SK-N-SH (cell line): ENCODE results near the gene GPANK1. TPM values are rescaled to one million over a fixed set of nuclear protein-coding genes. Genes with fewer than 3 reads are reported as not detected.

ENCODE experiments used
- CTCF ChIA-PET: fragments of 300-600, 350-600 bp; formaldehyde crosslinking; extraction: SDS; loops from one replicate; lab custom pipeline; 2021; lab: Yijun Ruan, JAX
- POLR2A ChIA-PET: fragments of 350-600 bp; sonication (Branson Sonifier 250); formaldehyde crosslinking; extraction: SDS; loops from one replicate; lab custom pipeline; 2020; ENCODE audit warnings: antibody characterized with exemption, inconsistent platforms; lab: Yijun Ruan, JAX
- DNase-seq: peaks from one replicate; pipeline ENCODE4 v3.0.0; 2012
- H2AFZ ChIP-seq: fragments of 200-600 bp; sonication (generic); 2 replicates; pipeline ENCODE4 v1.8.1; 2016; ENCODE audit warnings: antibody characterized with exemption, mild to moderate bottlenecking, low read depth
- H3F3A ChIP-seq: fragments of 200-600 bp; sonication (generic); replicated peaks from 2 replicates; pipeline ENCODE3; 2016; ENCODE audit warnings: antibody characterized with exemption, mild to moderate bottlenecking; ENCODE audit not compliant: insufficient read depth
- H3K27ac ChIP-seq, 2 experiments: fragments of 200-500 bp in 1 of 2; fragments of 200-600 bp in 1 of 2; sonication (Bioruptor generic) in 1 of 2; sonication (generic), shearing (Covaris generic) in 1 of 2; 2 replicates each; pipeline versions ENCODE4 v1.5.1 to v1.6.1; 2014 to 2016; ENCODE audit warnings: low read depth in 2 of 2, inconsistent platforms in 1 of 2, low read length in 1 of 2, mild to moderate bottlenecking in 1 of 2, mixed read lengths in 1 of 2
- H3K27me3 ChIP-seq: fragments of 200-600 bp; sonication (generic), shearing (Covaris generic); 2 replicates; pipeline ENCODE4 v1.6.1; 2016; ENCODE audit warnings: mixed run types; ENCODE audit not compliant: insufficient read depth
- H3K36me3 ChIP-seq, 2 experiments: fragments of 200-500 bp in 1 of 2; fragments of 200-600 bp in 1 of 2; sonication (Bioruptor generic) in 1 of 2; sonication (generic) in 1 of 2; replicated peaks in 1 of 2; 2 replicates each; pipeline versions ENCODE3 to v1.5.1; 2014 to 2016; ENCODE audit warnings: low read length in 1 of 2, mild to moderate bottlenecking in 1 of 2; ENCODE audit not compliant: insufficient read depth in 2 of 2, control insufficient read depth in 1 of 2
- H3K4me1 ChIP-seq, 2 experiments: fragments of 200-500 bp in 1 of 2; fragments of 200-600 bp in 1 of 2; sonication (Bioruptor generic) in 1 of 2; sonication (generic), shearing (Covaris generic) in 1 of 2; 2 replicates each; pipeline versions ENCODE4 v1.5.1 to v1.6.1; 2014 to 2016; ENCODE audit warnings: low read depth in 1 of 2, low read length in 1 of 2, mixed run types in 1 of 2; ENCODE audit not compliant: insufficient read depth in 2 of 2, control insufficient read depth in 1 of 2
- H3K4me2 ChIP-seq: fragments of 200-600 bp; sonication (generic), shearing (Covaris generic); 2 replicates; pipeline ENCODE4 v1.6.1; 2017; ENCODE audit warnings: mixed run types
- H3K4me3 ChIP-seq, 2 experiments: fragments of 200-500 bp in 1 of 2; fragments of 200-600 bp in 1 of 2; sonication (Bioruptor generic) in 1 of 2; sonication (generic), shearing (Covaris generic) in 1 of 2; 2 replicates each; pipeline versions ENCODE4 v1.5.1 to v1.8.1; 2014 to 2016; ENCODE audit warnings: low read depth in 2 of 2, inconsistent platforms in 1 of 2, low read length in 1 of 2, mild to moderate bottlenecking in 1 of 2, mixed read lengths in 1 of 2, moderate library complexity in 1 of 2
- H3K79me2 ChIP-seq: fragments of 200-600 bp; sonication (generic); 2 replicates; pipeline ENCODE4 v1.8.1; 2017; ENCODE audit warnings: mild to moderate bottlenecking; ENCODE audit not compliant: insufficient read depth
- H3K9ac ChIP-seq: fragments of 200-600 bp; sonication (generic); 2 replicates; pipeline ENCODE4 v1.6.1; 2017; ENCODE audit warnings: mixed run types
- H3K9me2 ChIP-seq: fragments of 200-600 bp; sonication (generic); 2 replicates; pipeline ENCODE4 v1.6.1; 2017; ENCODE audit warnings: mixed run types
- H3K9me3 ChIP-seq: fragments of 200-600 bp; sonication (generic); 2 replicates; pipeline ENCODE4 v1.6.1; 2017; ENCODE audit warnings: mixed run types, mild to moderate bottlenecking, moderate library complexity
- H4K20me1 ChIP-seq: fragments of 200-600 bp; sonication (generic); 2 replicates; pipeline ENCODE4 v1.6.1; 2017; ENCODE audit warnings: mild to moderate bottlenecking, mixed run types; ENCODE audit not compliant: insufficient read depth
- ELF1 ChIP-seq: IDR thresholded peaks from 2 replicates; pipeline ENCODE4 v1.4.0; 2012
- EP300 ChIP-seq, 2 experiments: IDR thresholded peaks; 2 replicates each; pipeline versions ENCODE4 v1.4.0 to v1.6.1; 2012; ENCODE audit warnings: borderline replicate concordance in 1 of 2, low read depth in 1 of 2, low read length in 1 of 2
- EZH2phosphoT487 ChIP-seq: fragments of 200-600 bp; sonication (generic); IDR thresholded peaks from 2 replicates; pipeline ENCODE4 v1.6.1; 2017; ENCODE audit warnings: low read depth, mixed run types, mild to moderate bottlenecking, antibody characterized with exemption, moderate library complexity, borderline replicate concordance
- FOXM1 ChIP-seq: IDR thresholded peaks from 2 replicates; pipeline ENCODE4 v1.4.0; 2012; ENCODE audit warnings: low read depth, mild to moderate bottlenecking
- GABPA ChIP-seq: IDR thresholded peaks from 2 replicates; pipeline ENCODE4 v1.4.0; 2012; ENCODE audit warnings: low read depth, mild to moderate bottlenecking
- IRF3 ChIP-seq: fragments of 150-350 bp; IDR thresholded peaks from 2 replicates; pipeline ENCODE4 v1.6.1; 2016; ENCODE audit warnings: mild to moderate bottlenecking, low read depth, low read length
- MAX ChIP-seq: IDR thresholded peaks from 2 replicates; pipeline ENCODE4 v1.4.0; 2012; ENCODE audit warnings: low read depth
- MXI1 ChIP-seq: IDR thresholded peaks from 2 replicates; pipeline ENCODE4 v1.6.1; 2012; ENCODE audit warnings: mild to moderate bottlenecking, low read depth, low read length, improper control_type of control experiment
- NRF1 ChIP-seq: IDR thresholded peaks from 2 replicates; pipeline ENCODE4 v1.6.1; 2012; ENCODE audit warnings: low read depth, mild to moderate bottlenecking, low read length
- TAF1 ChIP-seq: IDR thresholded peaks from 2 replicates; pipeline ENCODE4 v1.6.1; 2012; ENCODE audit warnings: low read depth, mild to moderate bottlenecking, low read length, moderate library complexity, borderline replicate concordance
- TCF12 ChIP-seq: IDR thresholded peaks from 2 replicates; pipeline ENCODE4 v1.4.0; 2012
- YY1 ChIP-seq: IDR thresholded peaks from 2 replicates; pipeline ENCODE4 v1.4.0; 2012; ENCODE audit warnings: low read depth, mild to moderate bottlenecking
- WGBS: methylation state at CpG from one replicate; pipeline ENCODE4 v1.1.6; 2017; ENCODE audit warnings: low lambda C conversion rate; 5-methylcytosine and 5-hydroxymethylcytosine counted together
- polyA plus RNA-seq, 3 experiments: library from polyadenylated mRNA; depleted of rRNA; stranded (reverse); fragments of >200 nt; gene quantifications; 2 replicates each; pipeline ENCODE4 v1.2.3, GENCODE V29; 2012
- TF ChIP-seq, protein P1 (sequence below): IDR thresholded peaks from 2 replicates; pipeline ENCODE4 v1.6.1; 2012; ENCODE audit warnings: mild to moderate bottlenecking, low read depth, low read length, moderate library complexity
- TF ChIP-seq, protein P2 (sequence below): fragments of 150-350 bp; IDR thresholded peaks from 2 replicates; pipeline ENCODE4 v1.6.1; 2017; ENCODE audit warnings: antibody characterized with exemption, low read length, low read depth, borderline replicate concordance
- TF ChIP-seq, protein P3 (sequence below): IDR thresholded peaks from 2 replicates; pipeline ENCODE4 v1.4.0; 2012; ENCODE audit warnings: low read depth, borderline replicate concordance

Gene GPANK1
- polyA plus RNA-seq, 1 of the 3 experiments (the other 2 are of a cell fraction) = 19.1 TPM

DNA sequence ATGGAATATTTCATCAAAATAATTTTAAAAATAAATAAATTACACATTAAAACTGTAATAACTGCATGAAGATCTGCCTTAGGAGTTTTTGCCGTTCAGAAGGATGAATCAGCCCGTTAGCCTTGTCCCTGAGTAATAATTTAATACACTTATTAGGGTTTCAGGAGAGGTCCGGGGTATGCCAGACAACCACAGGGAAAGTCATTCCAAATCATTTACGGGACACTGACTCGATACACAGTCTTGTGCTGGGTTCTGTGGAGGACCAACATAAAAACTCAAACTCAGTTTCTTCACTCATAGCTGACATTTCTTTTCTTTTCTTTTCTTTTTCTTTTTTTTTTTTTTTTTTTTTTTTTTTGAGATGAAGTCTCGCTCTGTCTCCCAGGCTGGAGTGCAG, 41.1 kb upstream of the GPANK1 start:
- POLR2A ChIA-PET = interaction anchor here (0.5 kb wide), 1 partner anchor 85 kb away, joined by 5 read pairs; no protein-coding TSS in a partner anchor
- no peaks in the 10 kb centered on the region for H3K9me2 ChIP-seq
- 57% methylated on average over 6 of the region's 6 CpGs for WGBS
- no peak overlapping the region for H3K9ac ChIP-seq
- H3K27me3 ChIP-seq = no peaks in the 10 kb centered on the region
- no peaks in the 10 kb centered on the region for H4K20me1 ChIP-seq
- peaks cover 19% of the 10 kb centered on the region for H3K79me2 ChIP-seq
- no peaks in the 10 kb centered on the region for H3K36me3 ChIP-seq
- H3K4me3 ChIP-seq = no peak overlapping the region
- TF ChIP-seq MAX = no peak
- no peak for TF ChIP-seq YY1
- no peak for TF ChIP-seq ELF1
- TF ChIP-seq TCF12 = no peak
- no peak for TF ChIP-seq GABPA
- TF ChIP-seq IRF3 = no peak
- H3K27ac ChIP-seq = no peak overlapping the region
- no peak overlapping the region for H3K4me2 ChIP-seq
- peaks cover 0 to 13% of the 10 kb centered on the region in 2 experiments; a peak in 2 of 4 replicates for H3K4me1 ChIP-seq
- H3K9me3 ChIP-seq = no peaks in the 10 kb centered on the region
- DNase-seq = no peak
- no peak overlapping the region for H2AFZ ChIP-seq
- peaks cover 12% of the 10 kb centered on the region for H3F3A ChIP-seq
- CTCF ChIA-PET = interaction anchor here (1.2 kb wide), 1 partner anchor 24 kb away, joined by 3 read pairs; no protein-coding TSS in a partner anchor

GRCh38 chr6:31702819-31703716, 38.3 kb upstream of the GPANK1 start, which contains the start of gene ABHD16A:
Gene ABHD16A (minus strand): TSS chr6:31703324. CDS start chr6:31703281, 43 bp downstream.
- peak within 1 kb of the TSS; percentile 81 to 98 for H3K4me3 ChIP-seq
- peaks cover 12% of the 10 kb centered on the region for H3F3A ChIP-seq
- peaks cover 0 to 15% of the 10 kb centered on the region in 2 experiments; a peak in 2 of 4 replicates for H3K4me1 ChIP-seq
- H3K27ac ChIP-seq = peak within 1 kb of the TSS; percentile 87 to 89
- H3K9me2 ChIP-seq = no peaks in the 10 kb centered on the region
- peak within 1 kb of the TSS; percentile 95 for H3K9ac ChIP-seq
- 2% methylated on average over 43 of the region's 54 CpGs for WGBS
- H4K20me1 ChIP-seq = no peaks in the 10 kb centered on the region
- peak within 1 kb of the TSS; percentile 97 for H3K4me2 ChIP-seq
- peaks cover 0 to 13% of the 10 kb centered on the region in 2 experiments for H3K36me3 ChIP-seq
- H3K79me2 ChIP-seq = peaks cover 36% of the 10 kb centered on the region
- no peaks in the 10 kb centered on the region for H3K27me3 ChIP-seq
- DNase-seq = peak; percentile 97
- no peaks in the 10 kb centered on the region for H3K9me3 ChIP-seq
- ChIA-PET CTCF (interaction anchor here (0.8 to 1.7 kb wide), 6 partner anchors 8 to 126 kb away, joined by 3 to 5 read pairs (median 4); no protein-coding TSS in a partner anchor), POLR2A (interaction anchor here (0.9 to 1.8 kb wide), 9 partner anchors 8 to 1085 kb away, joined by 3 to 7 read pairs (median 4); partner anchors contain the start of genes C6orf47, CLIC1, DDX39B and HSPA1B)
- H2AFZ ChIP-seq = peak within 1 kb of the TSS; percentile 96
- TF ChIP-seq, protein P1, sequence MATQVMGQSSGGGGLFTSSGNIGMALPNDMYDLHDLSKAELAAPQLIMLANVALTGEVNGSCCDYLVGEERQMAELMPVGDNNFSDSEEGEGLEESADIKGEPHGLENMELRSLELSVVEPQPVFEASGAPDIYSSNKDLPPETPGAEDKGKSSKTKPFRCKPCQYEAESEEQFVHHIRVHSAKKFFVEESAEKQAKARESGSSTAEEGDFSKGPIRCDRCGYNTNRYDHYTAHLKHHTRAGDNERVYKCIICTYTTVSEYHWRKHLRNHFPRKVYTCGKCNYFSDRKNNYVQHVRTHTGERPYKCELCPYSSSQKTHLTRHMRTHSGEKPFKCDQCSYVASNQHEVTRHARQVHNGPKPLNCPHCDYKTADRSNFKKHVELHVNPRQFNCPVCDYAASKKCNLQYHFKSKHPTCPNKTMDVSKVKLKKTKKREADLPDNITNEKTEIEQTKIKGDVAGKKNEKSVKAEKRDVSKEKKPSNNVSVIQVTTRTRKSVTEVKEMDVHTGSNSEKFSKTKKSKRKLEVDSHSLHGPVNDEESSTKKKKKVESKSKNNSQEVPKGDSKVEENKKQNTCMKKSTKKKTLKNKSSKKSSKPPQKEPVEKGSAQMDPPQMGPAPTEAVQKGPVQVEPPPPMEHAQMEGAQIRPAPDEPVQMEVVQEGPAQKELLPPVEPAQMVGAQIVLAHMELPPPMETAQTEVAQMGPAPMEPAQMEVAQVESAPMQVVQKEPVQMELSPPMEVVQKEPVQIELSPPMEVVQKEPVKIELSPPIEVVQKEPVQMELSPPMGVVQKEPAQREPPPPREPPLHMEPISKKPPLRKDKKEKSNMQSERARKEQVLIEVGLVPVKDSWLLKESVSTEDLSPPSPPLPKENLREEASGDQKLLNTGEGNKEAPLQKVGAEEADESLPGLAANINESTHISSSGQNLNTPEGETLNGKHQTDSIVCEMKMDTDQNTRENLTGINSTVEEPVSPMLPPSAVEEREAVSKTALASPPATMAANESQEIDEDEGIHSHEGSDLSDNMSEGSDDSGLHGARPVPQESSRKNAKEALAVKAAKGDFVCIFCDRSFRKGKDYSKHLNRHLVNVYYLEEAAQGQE = peak; percentile 57; the same call in 1 of the 2 replicates
- TF ChIP-seq EP300 (IDR thresholded peaks at IDR 0.05; ENCODE audit: borderline replicate concordance in 1 of 2, low read depth in 1 of 2, low read length in 1 of 2) = peak in 1 of 2 experiments; percentile 28; a peak in 2 of 4 replicates
- no peak for TF ChIP-seq EZH2phosphoT487
- no peak for TF ChIP-seq YY1
- TF ChIP-seq, protein P2, sequence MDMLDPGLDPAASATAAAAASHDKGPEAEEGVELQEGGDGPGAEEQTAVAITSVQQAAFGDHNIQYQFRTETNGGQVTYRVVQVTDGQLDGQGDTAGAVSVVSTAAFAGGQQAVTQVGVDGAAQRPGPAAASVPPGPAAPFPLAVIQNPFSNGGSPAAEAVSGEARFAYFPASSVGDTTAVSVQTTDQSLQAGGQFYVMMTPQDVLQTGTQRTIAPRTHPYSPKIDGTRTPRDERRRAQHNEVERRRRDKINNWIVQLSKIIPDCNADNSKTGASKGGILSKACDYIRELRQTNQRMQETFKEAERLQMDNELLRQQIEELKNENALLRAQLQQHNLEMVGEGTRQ = no peak
- peak; percentile 3; the same call in 1 of the 2 replicates for TF ChIP-seq NRF1
- TF ChIP-seq MXI1 = peak; percentile 100
- no peak for TF ChIP-seq FOXM1
- TF ChIP-seq TAF1 = peak; percentile 71
- 0 out of 2 replicates have a peak, but pooled peaks have one; percentile 51 for TF ChIP-seq MAX
- TF ChIP-seq GABPA = peak; percentile 48; the same call in 1 of the 2 replicates
- TF ChIP-seq, protein P3, sequence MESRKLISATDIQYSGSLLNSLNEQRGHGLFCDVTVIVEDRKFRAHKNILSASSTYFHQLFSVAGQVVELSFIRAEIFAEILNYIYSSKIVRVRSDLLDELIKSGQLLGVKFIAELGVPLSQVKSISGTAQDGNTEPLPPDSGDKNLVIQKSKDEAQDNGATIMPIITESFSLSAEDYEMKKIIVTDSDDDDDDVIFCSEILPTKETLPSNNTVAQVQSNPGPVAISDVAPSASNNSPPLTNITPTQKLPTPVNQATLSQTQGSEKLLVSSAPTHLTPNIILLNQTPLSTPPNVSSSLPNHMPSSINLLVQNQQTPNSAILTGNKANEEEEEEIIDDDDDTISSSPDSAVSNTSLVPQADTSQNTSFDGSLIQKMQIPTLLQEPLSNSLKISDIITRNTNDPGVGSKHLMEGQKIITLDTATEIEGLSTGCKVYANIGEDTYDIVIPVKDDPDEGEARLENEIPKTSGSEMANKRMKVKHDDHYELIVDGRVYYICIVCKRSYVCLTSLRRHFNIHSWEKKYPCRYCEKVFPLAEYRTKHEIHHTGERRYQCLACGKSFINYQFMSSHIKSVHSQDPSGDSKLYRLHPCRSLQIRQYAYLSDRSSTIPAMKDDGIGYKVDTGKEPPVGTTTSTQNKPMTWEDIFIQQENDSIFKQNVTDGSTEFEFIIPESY = 0 out of 2 replicates have a peak, but pooled peaks have one; percentile 41
- TF ChIP-seq ELF1 = peak; percentile 81
